Urinary bladder (tissue), 4 donors: ENCODE measurements around the gene IL4I1. TPM values are rescaled to one million over a fixed set of nuclear protein-coding genes. Genes with fewer than 3 reads are reported as not detected.
A peak's percentile ranks its signal among the peaks of the same experiment; 100 is the strongest.

ENCODE experiments used
- DNase-seq: peaks from one replicate; pipeline ENCODE4 v3.0.0-alpha.2; 2015; ENCODE audit errors: extremely low spot score
- H3K27ac ChIP-seq: one replicate; pipeline ENCODE4 v1.5.1; 2013; ENCODE audit warnings: low read depth, mild to moderate bottlenecking, moderate library complexity
- H3K36me3 ChIP-seq: one replicate; pipeline ENCODE4 v1.6.1; 2013; ENCODE audit warnings: mild to moderate bottlenecking, moderate library complexity; ENCODE audit not compliant: insufficient read depth
- H3K4me1 ChIP-seq: one replicate; pipeline ENCODE4 v1.6.1; 2013; ENCODE audit warnings: mild to moderate bottlenecking, moderate library complexity; ENCODE audit not compliant: insufficient read depth
- H3K4me3 ChIP-seq: one replicate; pipeline ENCODE4 v1.5.1; 2013; ENCODE audit warnings: low read depth, low read length
- WGBS: extraction: QIAGEN DNeasy Blood & Tissue Kit; methylation state at CpG from one replicate; pipeline ENCODE4 v1.1.7; 2013; 5-methylcytosine and 5-hydroxymethylcytosine counted together
- polyA plus RNA-seq: library from polyadenylated mRNA; stranded (reverse); fragments of 200-250 nt; gene quantifications from one replicate; pipeline ENCODE4 v1.2.3, GENCODE V29; 2013
- total RNA-seq: library from RNA; depleted of rRNA; stranded (reverse); fragments of >200 nt; gene quantifications from one replicate; pipeline ENCODE4 v1.2.3, GENCODE V29; 2014
- donor health status: healthy with polysubstance abuse.
- donor health status: healthy.

The IL4I1 gene
- total and polyA plus RNA-seq, 2 donors, result 0.58 to 1.4 TPM

DNA sequence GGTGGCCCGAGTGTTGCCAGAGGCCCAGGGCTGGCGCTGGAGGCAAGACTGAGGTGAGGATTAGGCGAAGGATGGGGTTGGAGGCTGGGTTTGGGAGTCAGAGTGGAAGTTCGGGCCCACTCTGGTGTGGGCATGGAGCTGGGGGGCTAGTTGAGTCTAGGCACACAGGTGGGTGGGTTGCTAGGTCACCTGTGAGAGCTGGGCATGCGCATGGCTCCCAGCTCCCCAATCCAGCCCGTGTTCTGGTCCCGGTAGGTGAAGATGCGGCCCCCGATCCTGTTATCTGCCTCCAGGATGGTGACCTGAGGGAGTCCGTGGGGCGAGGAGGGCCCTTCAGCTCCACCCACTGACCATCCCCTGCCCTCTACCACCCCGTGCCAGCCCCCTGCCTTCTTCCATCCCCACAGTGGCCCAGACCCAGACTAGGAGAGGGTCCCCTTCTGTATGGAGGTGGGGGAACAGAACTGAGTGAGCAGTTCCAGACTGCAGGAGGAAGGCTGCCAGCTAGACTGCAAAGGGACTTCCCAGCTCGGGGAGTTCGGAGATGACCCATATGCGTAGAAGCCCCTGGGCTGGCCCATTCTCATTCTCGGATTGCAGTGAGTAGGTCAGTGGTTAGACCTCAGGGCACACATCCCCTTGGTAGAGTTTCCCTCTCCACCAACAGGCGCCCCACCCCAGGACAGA, 1.7 kb downstream of the IL4I1 start:
- Histone ChIP-seq H3K27ac (no peak overlapping the region), H3K4me3 (no peak overlapping the region), H3K36me3 (no peaks in the 10 kb centered on the region), H3K4me1 (no peaks in the 10 kb centered on the region)
- no peak for DNase-seq
- 81% methylated on average over 17 of the region's 17 CpGs for WGBS

DNA sequence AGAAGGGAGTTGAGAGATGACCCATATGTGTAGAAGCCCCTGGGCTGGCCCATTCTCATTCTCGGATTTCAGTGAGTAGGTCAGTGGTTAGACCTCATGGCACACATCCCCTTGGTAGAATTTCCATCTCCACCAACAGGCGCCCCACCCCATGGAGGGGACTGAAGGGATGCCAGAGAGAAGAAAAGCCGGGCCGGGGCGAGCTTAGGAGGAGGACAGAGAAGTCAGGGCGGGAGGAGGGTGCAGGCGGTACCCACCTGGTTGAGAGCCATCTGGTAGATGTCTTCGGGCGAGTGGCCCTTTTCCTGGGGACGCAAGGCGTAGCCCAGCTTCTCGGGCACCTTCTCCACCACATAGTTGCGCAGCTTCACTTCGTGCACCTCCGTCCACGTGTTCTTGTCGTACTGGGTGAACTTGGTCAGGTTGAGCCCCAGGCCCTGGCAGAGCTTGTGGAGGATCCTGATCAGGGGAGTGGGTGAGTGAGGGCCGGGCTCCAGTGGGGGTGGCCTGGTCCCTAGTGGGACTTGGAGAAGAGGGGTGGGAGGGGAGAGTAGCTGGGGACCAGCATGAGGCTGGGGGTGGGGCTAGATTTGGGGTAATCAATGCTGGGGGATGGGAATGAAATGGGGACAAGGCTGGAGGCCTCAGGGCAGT, 2.5 kb downstream of the IL4I1 start:
- H3K36me3 ChIP-seq, result no peaks in the 10 kb centered on the region
- H3K4me1 ChIP-seq, result no peaks in the 10 kb centered on the region
- DNase-seq, result no peak
- no peak overlapping the region for H3K27ac ChIP-seq
- 91% methylated on average over 18 of the region's 18 CpGs for WGBS
- H3K4me3 ChIP-seq, result no peak overlapping the region

DNA sequence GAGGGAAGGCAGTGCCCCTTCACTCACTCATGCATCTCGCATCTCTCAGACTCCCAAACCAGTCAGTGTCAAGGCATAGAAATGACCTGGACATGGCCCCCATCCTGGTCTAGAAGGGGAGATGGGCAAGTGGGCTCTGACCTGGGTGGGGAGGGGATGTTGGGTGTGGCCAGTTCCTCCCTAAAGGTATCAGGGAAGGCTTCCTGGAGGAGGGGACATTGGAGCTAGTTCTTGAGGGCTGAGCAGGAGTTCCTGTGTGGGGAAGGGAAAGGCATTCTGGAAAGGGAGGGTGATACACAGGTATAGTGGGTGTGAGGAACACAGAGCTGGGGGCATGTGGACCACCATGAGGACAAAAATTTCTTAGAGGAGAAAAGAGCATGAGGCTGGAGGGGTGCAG, 4.0 kb downstream of the IL4I1 start:
- no peak overlapping the region for H3K27ac ChIP-seq
- no peak for DNase-seq
- no peaks in the 10 kb centered on the region for H3K4me1 ChIP-seq
- no peak overlapping the region for H3K4me3 ChIP-seq
- WGBS, result 95% methylated on average over 1 of the region's 1 CpG
- no peaks in the 10 kb centered on the region for H3K36me3 ChIP-seq

DNA sequence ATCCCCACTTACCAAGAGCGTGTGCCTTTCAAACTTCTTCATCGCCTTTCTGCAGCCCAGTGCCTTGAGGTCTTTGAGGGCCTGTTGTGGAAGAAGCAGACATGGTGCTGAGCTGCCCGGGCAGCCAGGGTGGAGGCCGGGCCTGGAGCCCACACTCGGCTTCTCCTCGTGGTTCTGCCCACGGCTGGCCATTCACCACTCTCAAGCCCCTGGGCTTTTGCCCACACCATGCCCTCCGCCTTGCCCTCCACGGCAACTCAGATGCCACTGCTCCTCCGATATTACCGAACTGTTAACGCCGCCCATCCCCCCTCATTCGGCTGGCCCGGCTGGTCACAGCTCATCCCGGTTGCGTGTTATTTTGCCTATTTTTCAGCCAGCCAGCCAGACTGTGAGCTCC, 5.3 kb downstream of the IL4I1 start:
- no peak overlapping the region for H3K27ac ChIP-seq
- no peaks in the 10 kb centered on the region for H3K4me1 ChIP-seq
- WGBS, result 84% methylated on average over 17 of the region's 17 CpGs
- no peaks in the 10 kb centered on the region for H3K36me3 ChIP-seq
- DNase-seq, result no peak
- H3K4me3 ChIP-seq, result no peak overlapping the region

DNA sequence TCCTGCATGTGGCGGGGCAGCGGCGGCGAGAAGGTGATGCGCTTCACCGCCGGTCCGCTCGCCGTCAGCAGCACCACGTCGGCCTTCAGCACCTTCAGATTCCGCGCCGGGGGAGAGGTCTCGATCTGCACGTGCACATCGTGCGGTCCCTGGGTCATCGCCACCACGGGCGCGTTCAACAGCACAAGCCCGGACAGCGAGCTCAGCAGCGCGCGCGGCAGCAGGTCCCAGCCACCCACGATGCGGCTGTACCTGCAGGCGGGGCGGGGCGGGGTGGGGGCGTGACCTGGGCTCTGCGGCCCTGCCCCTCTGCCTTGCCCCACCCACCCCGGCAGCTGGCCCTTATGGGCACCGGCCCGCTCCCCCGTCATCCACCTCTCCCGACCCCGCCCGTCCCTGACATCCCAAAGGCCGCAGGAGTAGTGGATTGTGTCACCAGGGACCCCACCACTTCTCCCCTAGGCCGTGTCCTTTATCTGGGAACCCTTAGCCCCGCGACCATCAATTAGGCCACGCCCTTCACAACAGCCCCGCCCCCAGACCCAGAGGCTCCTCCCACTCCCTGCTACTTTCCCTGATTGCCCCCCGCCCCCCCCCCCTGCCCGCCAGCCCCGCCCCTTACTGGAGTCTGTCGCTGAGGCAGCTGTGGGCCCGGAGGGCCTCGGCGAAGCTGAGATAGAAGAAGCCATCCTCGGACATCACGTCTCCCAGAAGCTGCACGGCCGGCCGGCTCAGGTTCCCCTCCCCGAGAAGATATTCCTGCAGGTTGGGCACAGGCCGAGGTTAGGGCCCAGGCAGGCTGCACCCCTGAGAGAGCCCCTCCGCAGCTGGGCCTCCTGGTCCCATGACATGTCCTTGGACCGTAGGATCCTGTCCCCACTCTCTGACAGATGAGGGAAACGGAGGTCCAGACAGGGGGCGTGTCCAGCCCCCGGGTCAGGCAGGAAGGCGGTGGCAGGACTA, 6.1 kb downstream of the IL4I1 start:
- H3K27ac ChIP-seq, result no peak overlapping the region
- 10% methylated on average over 69 of the region's 69 CpGs for WGBS
- H3K36me3 ChIP-seq, result no peaks in the 10 kb centered on the region
- no peaks in the 10 kb centered on the region for H3K4me1 ChIP-seq
- DNase-seq, result no peak
- H3K4me3 ChIP-seq, result peak overlapping the region; percentile 11

DNA sequence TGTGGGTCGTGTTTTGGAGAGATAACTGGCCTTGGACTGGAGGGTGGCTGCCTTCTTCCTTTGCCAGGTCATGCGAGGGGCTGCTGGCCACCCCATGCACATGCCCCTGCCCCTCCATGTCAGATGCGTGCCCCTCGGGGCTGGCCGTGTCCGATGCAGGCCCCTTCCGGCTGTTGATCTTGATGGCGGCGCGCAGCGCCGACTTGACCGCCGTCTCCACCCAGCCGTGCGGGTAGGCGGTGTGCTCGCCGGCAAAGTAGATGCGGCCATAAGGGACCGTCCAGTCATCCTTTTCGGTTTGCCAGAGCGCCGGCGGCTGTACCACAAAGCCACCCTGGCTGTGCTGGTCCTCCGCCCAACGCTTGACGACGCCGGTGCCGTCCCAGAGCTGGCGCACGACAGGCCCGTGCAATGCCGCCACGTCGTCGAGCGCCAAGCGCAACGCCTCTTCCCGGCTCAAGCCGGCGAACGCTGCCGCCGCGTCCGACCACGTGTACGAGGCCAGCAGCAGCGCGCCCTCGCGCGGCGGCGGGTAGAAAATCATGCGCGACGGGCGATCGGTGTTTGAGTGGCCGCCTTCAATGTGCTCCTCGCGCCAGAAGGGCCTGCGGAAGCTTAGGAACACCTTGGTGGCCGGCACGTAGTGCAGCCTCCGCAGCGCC, 6.9 kb downstream of the IL4I1 start:
- Histone ChIP-seq H3K36me3 (peaks cover 2% of the 10 kb centered on the region), H3K4me1 (no peaks in the 10 kb centered on the region), H3K27ac (no peak overlapping the region), H3K4me3 (peak overlapping the region; percentile 11)
- no peak for DNase-seq
- WGBS, result 19% methylated on average over 71 of the region's 71 CpGs

GRCh38 chr19:49889038-49889686, 7.5 kb downstream of the IL4I1 start:
- Histone ChIP-seq H3K4me1 (no peaks in the 10 kb centered on the region), H3K36me3 (peaks cover 4% of the 10 kb centered on the region), H3K4me3 (no peak overlapping the region), H3K27ac (no peak overlapping the region)
- no peak for DNase-seq
- WGBS, result 92% methylated on average over 23 of the region's 23 CpGs

- 83% methylated on average over 18 of the region's 18 CpGs for WGBS
- no peak for DNase-seq
- Histone ChIP-seq H3K36me3 (peaks cover 8% of the 10 kb centered on the region), H3K4me3 (no peak overlapping the region), H3K27ac (no peak overlapping the region), H3K4me1 (no peaks in the 10 kb centered on the region)
Observed at GRCh38 chr19:49888510-49888824, 8.2 kb downstream of the IL4I1 start.

- no peaks in the 10 kb centered on the region for H3K4me1 ChIP-seq
- H3K4me3 ChIP-seq, result no peak overlapping the region
- 67% methylated on average over 54 of the region's 54 CpGs for WGBS
- no peak overlapping the region for H3K27ac ChIP-seq
- H3K36me3 ChIP-seq, result peaks cover 8% of the 10 kb centered on the region
- no peak for DNase-seq
Observed at GRCh38 chr19:49887665-49888509, 8.8 kb downstream of the IL4I1 start.

DNA sequence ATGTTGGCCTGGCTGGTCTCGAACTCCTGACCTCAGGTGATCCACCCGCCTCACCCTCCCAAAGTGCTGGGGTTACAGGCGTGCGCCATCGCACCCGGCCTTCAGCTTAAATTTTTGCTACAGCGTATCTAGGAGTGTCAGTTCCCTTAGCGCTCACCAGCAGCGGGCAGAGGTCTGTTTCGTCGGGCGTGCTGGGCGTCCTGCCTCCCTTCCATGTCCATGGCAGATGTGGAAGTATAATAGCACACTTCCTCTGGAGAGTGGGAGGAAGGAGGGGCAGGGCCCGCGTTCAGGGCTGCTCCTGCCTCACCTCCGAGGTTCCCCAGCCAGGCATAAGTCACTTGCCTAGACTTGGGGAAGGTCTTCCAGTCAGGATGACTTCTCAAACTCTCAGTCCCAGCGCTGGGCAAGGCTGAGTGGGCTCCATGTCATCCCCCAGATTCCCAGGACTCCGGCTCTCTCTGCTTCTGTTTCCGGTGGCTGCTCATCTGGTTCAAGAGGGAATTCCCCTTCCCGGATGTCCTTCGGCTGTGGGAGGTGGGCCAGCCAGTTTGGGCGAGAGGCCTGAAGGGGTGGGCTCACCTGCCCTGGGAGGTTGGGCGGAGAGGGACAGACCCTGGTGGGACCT, 9.5 kb downstream of the IL4I1 start:
- H3K4me3 ChIP-seq, result no peak overlapping the region
- WGBS, result 73% methylated on average over 23 of the region's 23 CpGs
- DNase-seq, result no peak
- H3K36me3 ChIP-seq, result peaks cover 8% of the 10 kb centered on the region
- H3K4me1 ChIP-seq, result no peaks in the 10 kb centered on the region
- H3K27ac ChIP-seq, result no peak overlapping the region

GRCh38 chr19:49884760-49885159, 11.9 kb downstream of the IL4I1 start:
- Histone ChIP-seq H3K4me1 (no peaks in the 10 kb centered on the region), H3K27ac (no peak overlapping the region), H3K36me3 (peaks cover 16% of the 10 kb centered on the region), H3K4me3 (no peak overlapping the region)
- WGBS, result 93% methylated on average over 3 of the region's 3 CpGs
- DNase-seq, result no peak

GRCh38 chr19:49884109-49884508, 12.6 kb downstream of the IL4I1 start:
- Histone ChIP-seq H3K27ac (no peak overlapping the region), H3K36me3 (peaks cover 16% of the 10 kb centered on the region), H3K4me3 (no peak overlapping the region), H3K4me1 (no peaks in the 10 kb centered on the region)
- WGBS, result 95% methylated on average over 18 of the region's 18 CpGs
- DNase-seq, result no peak
